Mammary epithelial cell (primary cell): ENCODE measurements around the gene NEK4.

ENCODE experiments used
- EZH2 ChIP-seq: IDR thresholded peaks from 2 replicates; pipeline ENCODE4 v1.6.1; 2012; ENCODE audit warnings: low read length, inconsistent platforms, borderline replicate concordance
- TF ChIP-seq, protein P1 (sequence below), 2 donors: IDR thresholded peaks in 1 of 2; conservative IDR thresholded peaks in 1 of 2; 2 replicates each; pipeline ENCODE4 v1.5.1; 2011 to 2012; ENCODE audit warnings: inconsistent platforms in 2 of 2, low read length in 2 of 2, mild to moderate bottlenecking in 2 of 2, control low read depth in 1 of 2, low read depth in 1 of 2; ENCODE audit not compliant: insufficient read depth in 1 of 2; ENCODE audit errors: extremely low read depth in 1 of 2

DNA sequence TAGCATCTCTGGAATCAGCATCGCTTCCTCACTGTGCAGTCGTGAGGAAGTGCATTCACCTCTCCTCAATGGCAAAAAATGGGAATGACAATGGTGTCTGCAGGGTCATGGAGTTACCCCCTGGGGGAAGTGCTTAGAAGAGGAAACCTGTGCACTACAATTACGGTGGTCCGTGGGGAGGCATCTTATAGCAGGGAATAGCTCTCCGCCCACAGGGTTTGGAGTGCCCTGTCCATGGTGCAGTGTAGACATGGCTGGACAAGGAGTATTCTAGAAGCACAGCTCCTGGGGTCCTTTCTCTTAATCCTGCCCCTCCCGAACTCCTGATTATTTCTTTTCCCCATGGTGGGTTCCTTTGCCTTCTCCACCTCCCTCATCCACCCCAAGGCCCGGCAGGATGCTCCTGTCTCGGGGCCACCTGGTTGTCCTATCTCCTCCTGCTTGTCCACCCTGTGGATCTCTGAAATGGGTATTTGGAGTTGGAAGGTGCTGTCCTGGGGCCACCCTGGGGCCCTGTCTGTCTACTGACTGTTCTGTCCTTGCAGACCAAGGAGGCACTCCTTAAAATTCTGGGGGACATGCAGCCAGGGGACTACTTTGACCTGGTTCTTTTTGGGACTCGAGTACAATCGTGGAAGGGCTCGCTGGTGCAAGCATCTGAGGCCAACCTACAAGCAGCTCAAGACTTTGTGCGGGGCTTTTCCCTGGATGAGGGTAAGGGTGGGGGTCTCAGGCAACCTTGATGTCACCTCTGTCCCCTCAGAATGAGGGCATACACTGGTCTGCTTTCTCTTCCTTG lies 11.9 kb upstream of the NEK4 start:
- no peak for TF ChIP-seq EZH2
- TF ChIP-seq, protein P1, sequence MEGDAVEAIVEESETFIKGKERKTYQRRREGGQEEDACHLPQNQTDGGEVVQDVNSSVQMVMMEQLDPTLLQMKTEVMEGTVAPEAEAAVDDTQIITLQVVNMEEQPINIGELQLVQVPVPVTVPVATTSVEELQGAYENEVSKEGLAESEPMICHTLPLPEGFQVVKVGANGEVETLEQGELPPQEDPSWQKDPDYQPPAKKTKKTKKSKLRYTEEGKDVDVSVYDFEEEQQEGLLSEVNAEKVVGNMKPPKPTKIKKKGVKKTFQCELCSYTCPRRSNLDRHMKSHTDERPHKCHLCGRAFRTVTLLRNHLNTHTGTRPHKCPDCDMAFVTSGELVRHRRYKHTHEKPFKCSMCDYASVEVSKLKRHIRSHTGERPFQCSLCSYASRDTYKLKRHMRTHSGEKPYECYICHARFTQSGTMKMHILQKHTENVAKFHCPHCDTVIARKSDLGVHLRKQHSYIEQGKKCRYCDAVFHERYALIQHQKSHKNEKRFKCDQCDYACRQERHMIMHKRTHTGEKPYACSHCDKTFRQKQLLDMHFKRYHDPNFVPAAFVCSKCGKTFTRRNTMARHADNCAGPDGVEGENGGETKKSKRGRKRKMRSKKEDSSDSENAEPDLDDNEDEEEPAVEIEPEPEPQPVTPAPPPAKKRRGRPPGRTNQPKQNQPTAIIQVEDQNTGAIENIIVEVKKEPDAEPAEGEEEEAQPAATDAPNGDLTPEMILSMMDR (conservative IDR thresholded peaks at IDR 0.05 in 1 of 2, IDR thresholded peaks at IDR 0.05 in 1 of 2; ENCODE audit: extremely low read depth in 1 of 2, insufficient read depth in 1 of 2, low read depth in 1 of 2, low read length in 2 of 2) = no peak
